Colonic mucosa (tissue), 4 donors: ENCODE measurements around the gene IFRD1. TPM values are rescaled to one million over a fixed set of nuclear protein-coding genes. Genes with fewer than 3 reads are reported as not detected.

Source experiments
- DNase-seq: peaks from one replicate; pipeline ENCODE4 v3.0.0-alpha.2; 2020
- H3K27ac ChIP-seq: fragments of 200-600 bp; one replicate; pipeline ENCODE4 v1.8.0; 2021
- H3K27me3 ChIP-seq: fragments of 200-600 bp; one replicate; pipeline ENCODE4 v1.8.0; 2021
- H3K36me3 ChIP-seq: fragments of 200-600 bp; one replicate; pipeline ENCODE4 v1.8.0; 2021
- H3K4me1 ChIP-seq: fragments of 200-600 bp; one replicate; pipeline ENCODE4 v1.8.0; 2021; ENCODE audit warnings: mild to moderate bottlenecking
- H3K4me3 ChIP-seq: fragments of 200-600 bp; one replicate; pipeline ENCODE4 v1.8.0; 2021
- H3K9ac ChIP-seq, 2 donors: one replicate each; pipeline ENCODE4 v1.7.0; 2013; ENCODE audit warnings: control low read depth in 2 of 2, low read depth in 2 of 2, low read length in 2 of 2
- H3K9me3 ChIP-seq: fragments of 200-600 bp; one replicate; pipeline ENCODE4 v1.8.0; 2021
- intact Hi-C: fragments of 100-400 bp; cut with DNase I; formaldehyde crosslinking; loops from one replicate; pipeline ENCODE4 v1.14.1; 2022
- total RNA-seq, 2 donors: library from RNA; stranded (reverse); fragmentation: NEBNext Ultra II Directional in 1 of 2; extraction: Animal tissue kit (Norgen Biotek cat#: 25700) in 1 of 2; gene quantifications; one replicate each; pipeline ENCODE4 v1.2.1, GENCODE V29; 2021
- TF ChIP-seq, protein P1 (sequence below): fragments of 200-600 bp; IDR thresholded peaks from one replicate; pipeline ENCODE4 v1.8.0; 2022; ENCODE audit warnings: antibody characterized with exemption, mild to moderate bottlenecking
- donor health status: healthy.
- donor health status: DM: no; HTN: no; CAD: no.
- donor health status: DM: no; HTN: no; CAD: no.

IFRD1 gene
- total RNA-seq, 2 donors from 2014 or later: 35.9 to 41.0 TPM

GRCh38 chr7:112421666-112422486 is 28.4 kb upstream of the IFRD1 start:
- H3K36me3 ChIP-seq: no peaks in the 10 kb centered on the region
- DNase-seq: no peak
- intact Hi-C loops: no loop called here
- H3K27me3 ChIP-seq: no peaks in the 10 kb centered on the region
- H3K4me3 ChIP-seq: no peak overlapping the region
- TF ChIP-seq, protein P1, sequence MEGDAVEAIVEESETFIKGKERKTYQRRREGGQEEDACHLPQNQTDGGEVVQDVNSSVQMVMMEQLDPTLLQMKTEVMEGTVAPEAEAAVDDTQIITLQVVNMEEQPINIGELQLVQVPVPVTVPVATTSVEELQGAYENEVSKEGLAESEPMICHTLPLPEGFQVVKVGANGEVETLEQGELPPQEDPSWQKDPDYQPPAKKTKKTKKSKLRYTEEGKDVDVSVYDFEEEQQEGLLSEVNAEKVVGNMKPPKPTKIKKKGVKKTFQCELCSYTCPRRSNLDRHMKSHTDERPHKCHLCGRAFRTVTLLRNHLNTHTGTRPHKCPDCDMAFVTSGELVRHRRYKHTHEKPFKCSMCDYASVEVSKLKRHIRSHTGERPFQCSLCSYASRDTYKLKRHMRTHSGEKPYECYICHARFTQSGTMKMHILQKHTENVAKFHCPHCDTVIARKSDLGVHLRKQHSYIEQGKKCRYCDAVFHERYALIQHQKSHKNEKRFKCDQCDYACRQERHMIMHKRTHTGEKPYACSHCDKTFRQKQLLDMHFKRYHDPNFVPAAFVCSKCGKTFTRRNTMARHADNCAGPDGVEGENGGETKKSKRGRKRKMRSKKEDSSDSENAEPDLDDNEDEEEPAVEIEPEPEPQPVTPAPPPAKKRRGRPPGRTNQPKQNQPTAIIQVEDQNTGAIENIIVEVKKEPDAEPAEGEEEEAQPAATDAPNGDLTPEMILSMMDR: no peak
- H3K27ac ChIP-seq: no peak overlapping the region
- H3K4me1 ChIP-seq: no peaks in the 10 kb centered on the region
- no peaks in the 10 kb centered on the region for H3K9me3 ChIP-seq
- no peak overlapping the region for H3K9ac ChIP-seq

GRCh38 chr7:112422842-112423496 is 27.3 kb upstream of the IFRD1 start:
- TF ChIP-seq, protein P1: no peak
- no peaks in the 10 kb centered on the region for H3K36me3 ChIP-seq
- no peaks in the 10 kb centered on the region for H3K27me3 ChIP-seq
- peak; percentile 58 for DNase-seq
- no peak overlapping the region for H3K4me3 ChIP-seq
- no peaks in the 10 kb centered on the region for H3K4me1 ChIP-seq
- H3K27ac ChIP-seq: no peak overlapping the region
- no peak overlapping the region for H3K9ac ChIP-seq
- intact Hi-C loops: no loop called here
- H3K9me3 ChIP-seq: no peaks in the 10 kb centered on the region

- H3K27me3 ChIP-seq: no peaks in the 10 kb centered on the region
- H3K36me3 ChIP-seq: no peaks in the 10 kb centered on the region
- no peak for DNase-seq
- TF ChIP-seq, protein P1: no peak
- no peaks in the 10 kb centered on the region for H3K4me1 ChIP-seq
- H3K27ac ChIP-seq: no peak overlapping the region
- no peaks in the 10 kb centered on the region for H3K9me3 ChIP-seq
- intact Hi-C loops: no loop called here
- H3K4me3 ChIP-seq: no peak overlapping the region
- no peak overlapping the region for H3K9ac ChIP-seq
These were observed 26.3 kb upstream of the IFRD1 start for GRCh38 chr7:112423987-112424386.

DNA sequence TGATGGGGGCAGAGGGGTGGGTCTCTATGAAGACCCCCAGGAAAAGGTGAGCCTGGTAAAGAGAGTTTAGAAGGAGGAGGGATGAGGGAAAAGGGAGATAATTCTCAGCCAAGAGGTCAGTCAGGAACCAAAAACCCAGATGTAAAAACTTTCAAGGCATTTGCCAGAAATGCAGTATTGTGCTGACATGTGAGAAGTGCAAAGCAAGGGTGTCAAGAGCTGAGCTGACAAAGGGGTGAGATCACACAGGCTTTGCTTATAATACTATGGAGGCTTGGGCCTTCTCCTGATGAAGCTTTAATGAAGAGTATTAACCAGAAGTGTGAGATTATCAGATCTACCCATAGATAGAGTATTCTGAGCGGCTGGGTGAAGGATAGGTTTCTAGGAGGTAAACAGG is 22.3 kb upstream of the IFRD1 start:
- TF ChIP-seq, protein P1: no peak
- no peaks in the 10 kb centered on the region for H3K9me3 ChIP-seq
- intact Hi-C loops: no loop called here
- no peaks in the 10 kb centered on the region for H3K27me3 ChIP-seq
- H3K4me1 ChIP-seq: no peaks in the 10 kb centered on the region
- no peak overlapping the region for H3K27ac ChIP-seq
- DNase-seq: no peak
- no peak overlapping the region for H3K4me3 ChIP-seq
- no peaks in the 10 kb centered on the region for H3K36me3 ChIP-seq
- H3K9ac ChIP-seq: no peak overlapping the region

DNA sequence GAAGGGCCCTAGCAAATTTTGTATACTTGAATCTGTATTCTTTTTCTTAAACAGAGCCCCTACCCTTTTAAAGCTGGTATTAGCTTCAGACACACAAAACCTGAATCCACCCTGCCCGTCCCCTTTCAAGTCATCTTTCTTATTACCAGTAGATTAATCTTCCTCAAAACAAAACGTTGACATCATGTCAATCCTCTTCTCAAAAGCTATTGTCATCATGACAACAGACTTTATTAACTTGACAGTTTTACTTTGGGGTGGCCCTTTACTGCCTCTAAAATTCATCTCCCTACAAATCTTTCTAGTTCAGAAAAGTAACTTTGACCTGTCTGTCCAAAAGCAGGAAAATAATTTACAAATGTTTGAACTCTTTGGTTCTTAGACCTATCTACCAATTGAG is 21.5 kb upstream of the IFRD1 start:
- TF ChIP-seq, protein P1: no peak
- H3K9ac ChIP-seq: no peak overlapping the region
- H3K9me3 ChIP-seq: no peaks in the 10 kb centered on the region
- no peaks in the 10 kb centered on the region for H3K27me3 ChIP-seq
- no peak for DNase-seq
- H3K36me3 ChIP-seq: no peaks in the 10 kb centered on the region
- H3K27ac ChIP-seq: no peak overlapping the region
- H3K4me1 ChIP-seq: no peaks in the 10 kb centered on the region
- intact Hi-C loops: no loop called here
- H3K4me3 ChIP-seq: no peak overlapping the region
